Natural killer cell (primary cell): ENCODE data around the gene VANGL2. TPM values are rescaled to one million over a fixed set of nuclear protein-coding genes. Genes with fewer than 3 reads are reported as not detected.

Experiments
- ATAC-seq, 3 donors: fragments of 150-1000 bp in 2 of 3; fragments of 200-7000 bp in 1 of 3; cut with Tn5 transposase; 1 replicate in 1 of 3; 2 replicates in 2 of 3; pipeline ENCODE4 v1.10.0; 2021; ENCODE audit warnings: mild to moderate bottlenecking in 2 of 3, moderate library complexity in 2 of 3
- DNase-seq, 2 donors: peaks; one replicate each; pipeline versions ENCODE4 v3.0.0 to v3.0.0-alpha.2; 2013 to 2021; ENCODE audit warnings: mixed read lengths in 1 of 2
- H3K27ac ChIP-seq: one replicate; pipeline ENCODE4 v1.5.1; 2013; ENCODE audit warnings: mild to moderate bottlenecking, low read length
- H3K27me3 ChIP-seq: one replicate; pipeline ENCODE4 v1.6.1; 2013; ENCODE audit warnings: low read length; ENCODE audit not compliant: control insufficient read depth, insufficient read depth
- H3K36me3 ChIP-seq: one replicate; pipeline ENCODE4 v1.6.1; 2013; ENCODE audit warnings: low read length; ENCODE audit not compliant: control insufficient read depth, insufficient read depth
- H3K4me1 ChIP-seq: one replicate; pipeline ENCODE4 v1.6.1; 2013; ENCODE audit warnings: low read length; ENCODE audit not compliant: control insufficient read depth, insufficient read depth
- H3K4me3 ChIP-seq: one replicate; pipeline ENCODE4 v1.5.1; 2013; ENCODE audit warnings: low read length
- H3K9me3 ChIP-seq: one replicate; pipeline ENCODE4 v1.6.1; 2013; ENCODE audit warnings: low read length; ENCODE audit not compliant: control insufficient read depth, insufficient read depth
- H3K27ac Mint-ChIP-seq, 2 donors: one replicate each; pipeline ENCODE4 v1.8.0; 2022; ENCODE audit warnings: mild to moderate bottlenecking in 2 of 2, mixed read lengths in 2 of 2, moderate library complexity in 1 of 2
- H3K27me3 Mint-ChIP-seq, 2 donors: one replicate each; pipeline ENCODE4 v1.8.0; 2022; ENCODE audit warnings: low read depth in 2 of 2, mixed read lengths in 2 of 2
- H3K36me3 Mint-ChIP-seq: one replicate; pipeline ENCODE4 v1.8.0; 2022; ENCODE audit warnings: mixed read lengths
- H3K4me1 Mint-ChIP-seq, 2 donors: one replicate each; pipeline ENCODE4 v1.8.0; 2022; ENCODE audit warnings: mixed read lengths in 2 of 2
- H3K4me3 Mint-ChIP-seq: one replicate; pipeline ENCODE4 v1.8.0; 2022; ENCODE audit warnings: mild to moderate bottlenecking, moderate library complexity, mixed read lengths
- H3K9me3 Mint-ChIP-seq, 2 donors: one replicate each; pipeline ENCODE4 v1.8.0; 2022; ENCODE audit warnings: mixed read lengths in 2 of 2
- CTCF ChIP-seq: fragments of 200-600 bp; IDR thresholded peaks from one replicate; pipeline ENCODE4 v1.8.0; 2022; ENCODE audit warnings: antibody characterized with exemption
- WGBS: methylation state at CpG from one replicate; pipeline ENCODE4 v1.1.7; 2013; ENCODE audit warnings: missing lambda C conversion rate; ENCODE audit not compliant: insufficient coverage; 5-methylcytosine and 5-hydroxymethylcytosine counted together
- intact Hi-C: fragments of 100-400 bp; cut with micrococcal nuclease; formaldehyde crosslinking; loops from one replicate; pipeline ENCODE4 v1.14.2; 2022
- total RNA-seq, 4 donors: library from RNA; stranded (reverse); fragments of 120-200 nt in 1 of 4; gene quantifications; one replicate each; pipeline versions ENCODE4 v1.2.3 to v1.2.4, GENCODE V29; 2013 to 2022

VANGL2 gene
- total RNA-seq, 3 donors from 2014 or later (not counting 1 experiment from before 2014, with no cell fraction given), result 0.08 TPM; not detected in 2

GRCh38 chr1:160373696-160374095 is 26.7 kb upstream of the VANGL2 start:
- H3K27me3 Mint-ChIP-seq, result peaks cover 0 to 5% of the 10 kb centered on the region in 2 donors

GRCh38 chr1:160374306-160375110 is 25.9 kb upstream of the VANGL2 start:
- no peak for TF ChIP-seq CTCF
- intact Hi-C loops, result loop anchor here (5.0 to 10.0 kb wide), 2 partner anchors 287 to 440 kb away; no protein-coding TSS in a partner anchor
- Histone ChIP-seq H3K36me3 (no peaks in the 10 kb centered on the region), H3K27me3 (no peaks in the 10 kb centered on the region), H3K4me1 (peaks cover 21% of the 10 kb centered on the region), H3K9me3 (no peaks in the 10 kb centered on the region), H3K4me3 (no peak overlapping the region), H3K27ac (no peak overlapping the region)
- WGBS, result 86% methylated on average over 6 of the region's 6 CpGs
- H3K36me3 Mint-ChIP-seq, result no peaks in the 10 kb centered on the region
- H3K9me3 Mint-ChIP-seq, result no peaks in the 10 kb centered on the region
- H3K27me3 Mint-ChIP-seq, result peaks cover 0 to 8% of the 10 kb centered on the region in 2 donors
- peaks cover 15 to 18% of the 10 kb centered on the region in 2 donors for H3K4me1 Mint-ChIP-seq
- ATAC-seq, result no peak
- peak overlapping the region in 1 of 2 donors; percentile 88 for H3K27ac Mint-ChIP-seq
- no peak overlapping the region for H3K4me3 Mint-ChIP-seq
- no peak for DNase-seq

More at GRCh38 chr1:160373696-160374095, 26.7 kb upstream of the VANGL2 start:
- H3K9me3 ChIP-seq, result no peaks in the 10 kb centered on the region
- ATAC-seq (no peak), DNase-seq (no peak)
- no peak overlapping the region for H3K27ac ChIP-seq
- intact Hi-C loops, result loop anchor here (10.0 kb wide), 1 partner anchor 439 kb away; no protein-coding TSS in a partner anchor
- H3K27me3 ChIP-seq, result no peaks in the 10 kb centered on the region
- TF ChIP-seq CTCF, result no peak
- 90% methylated on average over 4 of the region's 4 CpGs for WGBS
- peaks cover 21% of the 10 kb centered on the region for H3K4me1 ChIP-seq
- H3K27ac Mint-ChIP-seq, result no peak overlapping the region
- H3K4me3 Mint-ChIP-seq, result no peak overlapping the region
- H3K4me1 Mint-ChIP-seq, result peaks cover 15 to 18% of the 10 kb centered on the region in 2 donors
- H3K36me3 Mint-ChIP-seq, result no peaks in the 10 kb centered on the region
- no peaks in the 10 kb centered on the region for H3K36me3 ChIP-seq
- no peak overlapping the region for H3K4me3 ChIP-seq
- H3K9me3 Mint-ChIP-seq, result no peaks in the 10 kb centered on the region

- Histone ChIP-seq H3K36me3 (no peaks in the 10 kb centered on the region), H3K27me3 (no peaks in the 10 kb centered on the region), H3K4me1 (peaks cover 21% of the 10 kb centered on the region), H3K27ac (no peak overlapping the region), H3K9me3 (no peaks in the 10 kb centered on the region), H3K4me3 (no peak overlapping the region)
- Mint-ChIP-seq H3K4me1 (peaks cover 15 to 18% of the 10 kb centered on the region in 2 donors), H3K36me3 (no peaks in the 10 kb centered on the region), H3K4me3 (peak overlapping the region; percentile 35), H3K27ac (peak overlapping the region; percentile 37 to 88), H3K9me3 (no peaks in the 10 kb centered on the region), H3K27me3 (peaks cover 0 to 13% of the 10 kb centered on the region in 2 donors)
- peak; percentile 25 to 34 for DNase-seq
- peak; percentile 71 to 87 (median 82) for ATAC-seq
- intact Hi-C loops, result loop anchor here (1.0 to 10.0 kb wide), 5 partner anchors 183 to 441 kb away; no protein-coding TSS in a partner anchor
- TF ChIP-seq CTCF, result no peak
- 25% methylated on average over 9 of the region's 9 CpGs for WGBS
Observed at GRCh38 chr1:160375788-160376524, 24.4 kb upstream of the VANGL2 start.
